Kidney epithelial cell (primary cell): ENCODE data around the gene ATP13A3. TPM values are rescaled to one million over a fixed set of nuclear protein-coding genes. Genes with fewer than 3 reads are reported as not detected.
"Not testable (repeated sequence)": the region's sequence is repeated elsewhere in the genome, so short reads cannot be mapped to it uniquely, and the experiment has no call there.

ENCODE experiments used
- DNase-seq: peaks from one replicate; pipeline ENCODE4 v3.0.0-alpha.2; 2010; ENCODE audit warnings: low read depth
- H3K27me3 ChIP-seq: 2 replicates; pipeline ENCODE4 v1.6.0; 2011; ENCODE audit warnings: low read length; ENCODE audit not compliant: control insufficient read depth, insufficient read depth
- H3K36me3 ChIP-seq: 2 replicates; pipeline ENCODE4 v1.5.1; 2011; ENCODE audit warnings: low read length; ENCODE audit not compliant: control insufficient read depth, insufficient read depth
- H3K4me3 ChIP-seq: 2 replicates; pipeline ENCODE4 v1.5.1; 2011; ENCODE audit warnings: low read depth, mild to moderate bottlenecking, control low read depth, low read length
- total RNA-seq: library from RNA; depleted of rRNA; stranded (reverse); fragments of >200 nt; gene quantifications from 2 replicates; pipeline ENCODE4 v1.2.3, GENCODE V29; 2015
- TF ChIP-seq, protein P1 (sequence below): IDR thresholded peaks from 2 replicates; pipeline ENCODE4 v1.5.1; 2011; ENCODE audit warnings: mild to moderate bottlenecking, moderate library complexity, low read length, control low read depth, inconsistent platforms; ENCODE audit not compliant: insufficient read depth, poor library complexity, severe bottlenecking

Gene ATP13A3
- total RNA-seq, 1 donor from 2014 or later: 324 TPM

DNA sequence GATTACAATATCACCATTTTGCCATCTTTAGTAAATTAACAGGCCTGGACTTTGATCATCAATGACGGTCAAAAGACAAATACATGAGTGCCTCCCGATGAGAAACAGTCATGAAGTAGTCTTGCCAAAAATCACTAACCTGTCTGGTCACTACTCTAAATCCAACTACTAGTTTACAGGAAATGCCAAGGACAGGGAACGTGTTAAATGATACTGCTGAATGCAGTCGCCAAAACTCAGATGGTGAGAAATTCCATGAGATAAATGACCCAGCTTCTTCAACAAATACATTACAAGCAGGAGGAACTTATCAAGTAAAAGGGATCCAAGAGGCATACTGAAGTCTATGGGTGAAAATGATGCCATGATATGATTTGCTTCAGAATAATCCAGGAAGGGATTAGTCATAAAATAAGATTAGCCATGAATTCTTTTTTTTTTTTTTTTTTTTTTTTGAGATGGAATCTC, 35.8 kb upstream of the ATP13A3 start:
- H3K4me3 ChIP-seq: no peak overlapping the region
- H3K27me3 ChIP-seq: no peaks in the 10 kb centered on the region
- TF ChIP-seq, protein P1, sequence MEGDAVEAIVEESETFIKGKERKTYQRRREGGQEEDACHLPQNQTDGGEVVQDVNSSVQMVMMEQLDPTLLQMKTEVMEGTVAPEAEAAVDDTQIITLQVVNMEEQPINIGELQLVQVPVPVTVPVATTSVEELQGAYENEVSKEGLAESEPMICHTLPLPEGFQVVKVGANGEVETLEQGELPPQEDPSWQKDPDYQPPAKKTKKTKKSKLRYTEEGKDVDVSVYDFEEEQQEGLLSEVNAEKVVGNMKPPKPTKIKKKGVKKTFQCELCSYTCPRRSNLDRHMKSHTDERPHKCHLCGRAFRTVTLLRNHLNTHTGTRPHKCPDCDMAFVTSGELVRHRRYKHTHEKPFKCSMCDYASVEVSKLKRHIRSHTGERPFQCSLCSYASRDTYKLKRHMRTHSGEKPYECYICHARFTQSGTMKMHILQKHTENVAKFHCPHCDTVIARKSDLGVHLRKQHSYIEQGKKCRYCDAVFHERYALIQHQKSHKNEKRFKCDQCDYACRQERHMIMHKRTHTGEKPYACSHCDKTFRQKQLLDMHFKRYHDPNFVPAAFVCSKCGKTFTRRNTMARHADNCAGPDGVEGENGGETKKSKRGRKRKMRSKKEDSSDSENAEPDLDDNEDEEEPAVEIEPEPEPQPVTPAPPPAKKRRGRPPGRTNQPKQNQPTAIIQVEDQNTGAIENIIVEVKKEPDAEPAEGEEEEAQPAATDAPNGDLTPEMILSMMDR: no peak
- DNase-seq: no peak
- H3K36me3 ChIP-seq: no peaks in the 10 kb centered on the region

DNA sequence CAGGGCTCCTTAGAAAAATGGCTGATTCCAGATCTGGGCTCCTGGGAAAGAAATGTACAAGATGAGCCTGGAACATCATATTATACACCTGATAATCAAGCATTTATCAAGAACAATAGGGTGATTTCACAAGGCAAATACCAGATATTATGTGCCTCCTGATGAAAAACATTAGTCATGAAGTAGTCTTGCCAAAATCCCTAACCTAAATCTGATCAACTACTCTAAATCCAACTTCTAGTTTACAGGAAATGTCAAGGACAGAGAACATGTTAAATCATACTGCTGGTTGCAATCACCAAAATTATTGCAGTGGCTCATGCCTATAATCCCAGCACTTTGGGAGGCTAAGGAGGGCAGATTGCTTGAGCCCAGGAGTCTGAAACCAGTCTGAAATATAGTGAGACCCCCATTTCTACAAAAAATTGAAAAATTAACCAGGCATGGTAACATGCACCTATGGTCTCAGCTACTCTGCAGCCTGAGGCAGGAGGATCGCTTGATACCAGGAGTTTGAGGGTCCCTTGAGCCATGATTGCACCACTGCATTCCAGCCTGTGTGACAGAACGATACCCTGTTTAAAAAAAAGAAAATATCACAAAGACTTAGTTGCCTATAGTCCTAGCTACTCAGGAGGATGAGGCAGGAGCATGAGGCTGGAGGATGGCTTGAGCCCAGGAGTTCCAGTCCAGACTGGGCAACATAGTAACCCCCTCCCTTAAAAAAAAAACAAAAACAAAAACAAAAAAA, 34.9 kb upstream of the ATP13A3 start:
- no peak for DNase-seq
- TF ChIP-seq, protein P1: no peak
- Histone ChIP-seq H3K27me3 (no peaks in the 10 kb centered on the region), H3K36me3 (no peaks in the 10 kb centered on the region), H3K4me3 (no peak overlapping the region)

DNA sequence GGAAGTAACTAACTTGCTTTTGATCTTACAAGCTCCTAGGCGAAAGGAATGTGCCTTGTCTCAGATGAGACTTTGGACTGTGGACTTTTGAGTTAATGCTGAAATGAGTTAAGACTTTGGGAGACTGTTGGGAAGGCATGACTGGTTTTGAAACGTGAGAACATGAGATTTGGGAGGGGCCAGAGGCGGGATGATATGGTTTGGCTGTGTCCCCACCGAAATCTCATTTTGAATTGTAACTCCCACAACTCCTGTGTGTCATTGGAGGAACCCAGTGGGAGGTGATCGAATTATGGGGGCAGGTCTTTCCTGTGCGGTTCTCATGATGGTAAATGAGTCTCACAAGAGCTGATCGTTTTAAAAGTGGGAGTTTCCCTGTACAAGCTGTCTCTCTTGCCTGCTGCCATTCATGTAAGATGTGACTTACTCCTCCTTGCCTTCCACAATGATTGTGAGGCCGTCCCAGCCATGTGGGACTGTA, 33.9 kb upstream of the ATP13A3 start:
- not testable (repeated sequence) for H3K4me3 ChIP-seq, DNase-seq, H3K27me3 ChIP-seq, H3K36me3 ChIP-seq

DNA sequence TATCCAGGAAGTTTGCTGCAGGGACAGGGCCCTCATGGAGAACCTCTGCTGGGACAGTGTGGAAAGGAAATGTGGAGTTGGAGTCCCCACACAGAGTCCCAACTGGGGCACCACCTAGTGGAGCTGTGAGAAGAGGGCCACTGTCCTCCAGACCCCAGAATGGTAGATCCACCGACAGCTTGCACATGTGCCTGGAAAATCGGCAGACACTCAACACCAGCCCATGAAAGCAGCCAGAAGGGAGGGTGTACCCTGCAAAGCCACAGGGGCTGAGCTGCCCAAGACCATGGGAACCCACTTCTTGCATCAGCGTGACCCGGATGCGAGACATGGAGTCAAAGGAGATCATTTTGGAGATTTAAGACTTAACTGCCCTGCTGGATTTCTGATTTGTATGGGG, 33.4 kb upstream of the ATP13A3 start:
- DNase-seq, H3K4me3 ChIP-seq, H3K27me3 ChIP-seq, H3K36me3 ChIP-seq: not testable (repeated sequence)
- TF ChIP-seq, protein P1: peak; percentile 3

DNA sequence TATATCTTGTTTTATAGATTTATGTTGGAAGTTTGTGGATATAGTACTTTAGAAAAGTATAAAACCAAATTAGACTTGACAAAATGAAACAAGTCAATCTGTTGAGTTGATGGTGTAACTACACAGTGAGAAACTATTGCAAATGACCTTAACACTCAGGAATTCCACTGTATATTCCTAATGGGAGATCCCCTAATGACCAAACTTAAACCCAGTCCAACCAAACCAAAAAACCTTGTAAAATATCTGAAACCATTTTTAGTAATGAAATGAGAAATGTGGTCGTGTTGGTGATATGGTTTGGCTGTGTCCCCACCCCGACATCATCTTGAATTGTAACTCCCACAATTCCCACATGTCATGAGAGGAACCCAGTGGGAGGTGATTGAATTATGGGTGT, 31.9 kb upstream of the ATP13A3 start:
- no peak for DNase-seq
- H3K27me3 ChIP-seq: no peaks in the 10 kb centered on the region

DNA sequence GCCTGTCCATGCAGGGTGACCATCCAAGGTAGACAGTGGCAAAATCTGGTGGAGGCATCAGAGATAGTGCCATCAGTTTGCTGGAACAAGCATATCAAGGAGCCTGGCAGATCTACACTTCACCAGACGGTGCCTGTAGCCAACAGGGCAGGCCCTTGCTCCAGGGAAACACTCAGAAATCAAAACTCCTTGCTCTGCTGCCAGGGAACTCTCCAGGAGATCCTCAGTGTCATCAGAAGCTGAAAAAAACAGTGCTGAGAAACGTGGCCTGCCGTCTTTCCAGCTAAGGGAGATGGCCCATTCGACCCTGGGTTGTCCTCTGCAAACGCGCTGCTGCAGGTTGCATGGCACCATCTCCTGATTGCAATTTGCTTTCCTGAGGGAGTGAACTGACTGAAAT, 30.5 kb upstream of the ATP13A3 start:
- H3K36me3 ChIP-seq: no peaks in the 10 kb centered on the region
- DNase-seq: no peak
- TF ChIP-seq, protein P1: no peak
- H3K27me3 ChIP-seq: no peaks in the 10 kb centered on the region
- H3K4me3 ChIP-seq: no peak overlapping the region

More for the DNA sequence above, 31.9 kb upstream of the ATP13A3 start:
- Histone ChIP-seq H3K36me3 (no peaks in the 10 kb centered on the region), H3K4me3 (no peak overlapping the region)
- TF ChIP-seq, protein P1: no peak
